Activated CD4-positive, alpha-beta T cell treated with anti-CD3 and anti-CD28 coated beads, Interleukin-2, amount 50 U/mL, for 16 hours (primary cell): ENCODE measurements around the gene FHOD3.
"Not testable (repeated sequence)": the region's sequence is repeated elsewhere in the genome, so short reads cannot be mapped to it uniquely, and the experiment has no call there.

Experiments
- DNase-seq: peaks from one replicate; pipeline ENCODE4 v3.0.0-alpha.2; 2020

Gene FHOD3

GRCh38 chr18:36352384-36352783, 54.9 kb downstream of the FHOD3 start:
- no peak for DNase-seq

GRCh38 chr18:36354989-36355388, 57.5 kb downstream of the FHOD3 start:
- no peak for DNase-seq

GRCh38 chr18:36355511-36355910, 58.0 kb downstream of the FHOD3 start:
- no peak for DNase-seq

GRCh38 chr18:36356741-36357140, 59.2 kb downstream of the FHOD3 start:
- DNase-seq, result not testable (repeated sequence)

GRCh38 chr18:36358141-36358540, 60.6 kb downstream of the FHOD3 start:
- DNase-seq, result no peak

GRCh38 chr18:36360256-36360909, 62.9 kb downstream of the FHOD3 start:
- DNase-seq, result no peak

- DNase-seq, result no peak
Measured at GRCh38 chr18:36364911-36365624, 67.6 kb downstream of the FHOD3 start.

GRCh38 chr18:36365836-36366775, 68.6 kb downstream of the FHOD3 start:
- no peak for DNase-seq

GRCh38 chr18:36366994-36367839, 69.7 kb downstream of the FHOD3 start:
- no peak for DNase-seq

GRCh38 chr18:36368889-36369288, 71.4 kb downstream of the FHOD3 start:
- DNase-seq, result no peak

- DNase-seq, result no peak
Measured at GRCh38 chr18:36372903-36373311, 75.4 kb downstream of the FHOD3 start.

- no peak for DNase-seq
Measured at GRCh38 chr18:36374262-36374661, 76.7 kb downstream of the FHOD3 start.

- DNase-seq, result no peak
Measured at GRCh38 chr18:36375118-36375517, 77.6 kb downstream of the FHOD3 start.

GRCh38 chr18:36376361-36376760, 78.8 kb downstream of the FHOD3 start:
- DNase-seq, result no peak

- DNase-seq, result no peak
Measured at GRCh38 chr18:36377626-36378025, 80.1 kb downstream of the FHOD3 start.

GRCh38 chr18:36378205-36378604, 80.7 kb downstream of the FHOD3 start:
- no peak for DNase-seq

- DNase-seq, result no peak
Measured at GRCh38 chr18:36379435-36379984, 82.0 kb downstream of the FHOD3 start.

GRCh38 chr18:36380173-36380827, 82.8 kb downstream of the FHOD3 start:
- DNase-seq, result no peak

- no peak for DNase-seq
Measured at GRCh38 chr18:36381075-36381474, 83.6 kb downstream of the FHOD3 start.

- DNase-seq, result no peak
Measured at GRCh38 chr18:36382854-36383253, 85.3 kb downstream of the FHOD3 start.

- no peak for DNase-seq
Measured at GRCh38 chr18:36386150-36386920, 88.8 kb downstream of the FHOD3 start.
